Neural progenitor cell (in vitro differentiated cells): ENCODE measurements around the gene HS3ST5. TPM values are rescaled to one million over a fixed set of nuclear protein-coding genes. Genes with fewer than 3 reads are reported as not detected.

Experiments
- DNase-seq: peaks from one replicate; pipeline ENCODE4 v3.0.0-alpha.2; 2016; ENCODE audit warnings: low spot score
- H2AFZ ChIP-seq: fragments of 200-600 bp; sonication (generic); replicated peaks from 2 replicates; pipeline ENCODE4 v1.6.1; 2016; ENCODE audit warnings: antibody characterized with exemption
- H3F3A ChIP-seq: fragments of 200-600 bp; sonication (generic); 2 replicates; pipeline ENCODE4 v1.6.1; 2016; ENCODE audit warnings: antibody characterized with exemption, low read depth
- H3K27ac ChIP-seq: fragments of 200-600 bp; sonication (generic); 2 replicates; pipeline ENCODE4 v1.5.1; 2016; ENCODE audit warnings: mild to moderate bottlenecking
- H3K27me3 ChIP-seq: fragments of 200-600 bp; sonication (generic); 2 replicates; pipeline ENCODE4 v1.6.1; 2016; ENCODE audit warnings: mild to moderate bottlenecking, moderate library complexity
- H3K36me3 ChIP-seq: fragments of 200-600 bp; sonication (generic); 2 replicates; pipeline ENCODE4 v1.5.1; 2016
- H3K4me1 ChIP-seq: fragments of 200-600 bp; sonication (generic); 2 replicates; pipeline ENCODE4 v1.6.1; 2016; ENCODE audit warnings: mixed run types
- H3K4me2 ChIP-seq: fragments of 200-600 bp; sonication (generic); 2 replicates; pipeline ENCODE4 v1.6.1; 2016
- H3K4me3 ChIP-seq: fragments of 200-600 bp; sonication (generic); 2 replicates; pipeline ENCODE4 v1.5.1; 2016
- H3K79me2 ChIP-seq: fragments of 200-600 bp; sonication (generic); 2 replicates; pipeline ENCODE4 v1.6.1; 2016; ENCODE audit warnings: low read depth
- H3K9ac ChIP-seq: fragments of 200-600 bp; sonication (generic); 2 replicates; pipeline ENCODE4 v1.6.1; 2016
- H3K9me3 ChIP-seq: fragments of 200-600 bp; sonication (generic); 2 replicates; pipeline ENCODE4 v1.5.1; 2016; ENCODE audit warnings: low read depth
- H4K20me1 ChIP-seq: fragments of 200-600 bp; sonication (generic); 2 replicates; pipeline ENCODE4 v1.6.1; 2016; ENCODE audit warnings: low read depth
- H3K27ac Mint-ChIP-seq: 3 replicates; pipeline ENCODE4 v1.8.0; 2021; ENCODE audit warnings: mixed read lengths
- H3K27me3 Mint-ChIP-seq: 2 replicates; pipeline ENCODE4 v1.8.0; 2022; ENCODE audit warnings: low read depth, mild to moderate bottlenecking, inconsistent platforms, moderate library complexity, mixed read lengths; ENCODE audit not compliant: insufficient read depth
- H3K36me3 Mint-ChIP-seq: 3 replicates; pipeline ENCODE4 v1.8.0; 2021; ENCODE audit warnings: mixed read lengths
- H3K4me1 Mint-ChIP-seq: 3 replicates; pipeline ENCODE4 v1.8.0; 2021; ENCODE audit warnings: mixed read lengths
- H3K4me3 Mint-ChIP-seq: 3 replicates; pipeline ENCODE4 v1.8.0; 2021; ENCODE audit warnings: mild to moderate bottlenecking, moderate library complexity, mixed read lengths
- H3K9me3 Mint-ChIP-seq: 3 replicates; pipeline ENCODE4 v1.8.0; 2020; ENCODE audit warnings: mixed read lengths
- EZH2 ChIP-seq: fragments of 200-600 bp; sonication (generic); IDR thresholded peaks from 2 replicates; pipeline ENCODE4 v1.6.1; 2017; ENCODE audit warnings: antibody characterized with exemption, mild to moderate bottlenecking, moderate library complexity
- EZH2phosphoT487 ChIP-seq: fragments of 200-600 bp; sonication (generic); IDR thresholded peaks from 2 replicates; pipeline ENCODE4 v1.6.1; 2017; ENCODE audit warnings: antibody characterized with exemption
- total RNA-seq: library from RNA; depleted of rRNA; stranded (reverse); fragments of >200 nt; gene quantifications from 2 replicates; pipeline ENCODE4 v1.2.3, GENCODE V29; 2015; ENCODE audit warnings: low replicate concordance
- TF ChIP-seq, protein P1 (sequence below): fragments of 200-600 bp; sonication (generic); IDR thresholded peaks from 2 replicates; pipeline ENCODE4 v1.5.1; 2017; ENCODE audit warnings: antibody characterized with exemption, mild to moderate bottlenecking

Gene HS3ST5
- total RNA-seq, 1 donor from 2014 or later, result 0.34 TPM

GRCh38 chr6:114155763-114156162 is 187.1 kb downstream of the HS3ST5 start:
- H3K4me3 Mint-ChIP-seq, result no peak overlapping the region
- TF ChIP-seq EZH2 (no peak), EZH2phosphoT487 (no peak)
- TF ChIP-seq, protein P1, sequence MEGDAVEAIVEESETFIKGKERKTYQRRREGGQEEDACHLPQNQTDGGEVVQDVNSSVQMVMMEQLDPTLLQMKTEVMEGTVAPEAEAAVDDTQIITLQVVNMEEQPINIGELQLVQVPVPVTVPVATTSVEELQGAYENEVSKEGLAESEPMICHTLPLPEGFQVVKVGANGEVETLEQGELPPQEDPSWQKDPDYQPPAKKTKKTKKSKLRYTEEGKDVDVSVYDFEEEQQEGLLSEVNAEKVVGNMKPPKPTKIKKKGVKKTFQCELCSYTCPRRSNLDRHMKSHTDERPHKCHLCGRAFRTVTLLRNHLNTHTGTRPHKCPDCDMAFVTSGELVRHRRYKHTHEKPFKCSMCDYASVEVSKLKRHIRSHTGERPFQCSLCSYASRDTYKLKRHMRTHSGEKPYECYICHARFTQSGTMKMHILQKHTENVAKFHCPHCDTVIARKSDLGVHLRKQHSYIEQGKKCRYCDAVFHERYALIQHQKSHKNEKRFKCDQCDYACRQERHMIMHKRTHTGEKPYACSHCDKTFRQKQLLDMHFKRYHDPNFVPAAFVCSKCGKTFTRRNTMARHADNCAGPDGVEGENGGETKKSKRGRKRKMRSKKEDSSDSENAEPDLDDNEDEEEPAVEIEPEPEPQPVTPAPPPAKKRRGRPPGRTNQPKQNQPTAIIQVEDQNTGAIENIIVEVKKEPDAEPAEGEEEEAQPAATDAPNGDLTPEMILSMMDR, result no peak
- no peaks in the 10 kb centered on the region for H3K36me3 ChIP-seq
- H3K36me3 Mint-ChIP-seq, result no peaks in the 10 kb centered on the region
- H3K4me1 Mint-ChIP-seq, result peaks cover 6% of the 10 kb centered on the region
- no peak overlapping the region for H3K4me3 ChIP-seq
- H3K27me3 Mint-ChIP-seq, result no peaks in the 10 kb centered on the region
- H4K20me1 ChIP-seq, result no peaks in the 10 kb centered on the region
- H3K27ac Mint-ChIP-seq, result no peak overlapping the region
- no peak overlapping the region for H3K9ac ChIP-seq
- no peaks in the 10 kb centered on the region for H3K4me1 ChIP-seq
- H3K9me3 ChIP-seq, result no peaks in the 10 kb centered on the region
- no peak for DNase-seq
- no peak overlapping the region for H3K27ac ChIP-seq
- H3K4me2 ChIP-seq, result no peak overlapping the region
- no peaks in the 10 kb centered on the region for H3K9me3 Mint-ChIP-seq
- no peak overlapping the region for H2AFZ ChIP-seq
- H3K79me2 ChIP-seq, result no peaks in the 10 kb centered on the region
- H3K27me3 ChIP-seq, result no peaks in the 10 kb centered on the region
- no peaks in the 10 kb centered on the region for H3F3A ChIP-seq

DNA sequence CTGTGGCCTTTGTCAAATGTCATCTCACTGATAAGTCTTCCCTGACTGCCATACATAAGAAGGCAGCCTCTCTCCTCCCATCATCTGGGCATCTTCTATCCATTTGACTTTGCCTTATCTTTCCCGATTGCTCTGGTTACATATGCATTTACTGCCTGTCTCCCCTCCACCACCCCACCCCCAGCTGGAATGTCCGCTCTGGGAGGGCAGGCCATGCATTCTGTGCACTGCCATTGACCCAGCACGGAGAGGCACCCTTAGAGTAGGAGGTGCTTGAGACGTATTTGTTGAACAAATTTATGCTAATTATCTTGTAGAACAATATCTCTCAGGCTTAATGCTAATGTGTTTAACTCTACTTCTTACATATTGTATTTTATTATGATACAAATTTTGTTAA is 188.0 kb downstream of the HS3ST5 start:
- Mint-ChIP-seq H3K9me3 (no peaks in the 10 kb centered on the region), H3K4me1 (peaks cover 6% of the 10 kb centered on the region), H3K4me3 (no peak overlapping the region), H3K27ac (no peak overlapping the region), H3K27me3 (no peaks in the 10 kb centered on the region), H3K36me3 (no peaks in the 10 kb centered on the region)
- TF ChIP-seq, protein P1, result no peak
- TF ChIP-seq EZH2 (no peak), EZH2phosphoT487 (no peak)
- Histone ChIP-seq H2AFZ (no peak overlapping the region), H3K4me1 (no peaks in the 10 kb centered on the region), H3K27me3 (no peaks in the 10 kb centered on the region), H3F3A (no peaks in the 10 kb centered on the region), H3K9ac (no peak overlapping the region), H3K4me2 (no peak overlapping the region), H3K4me3 (no peak overlapping the region), H3K79me2 (no peaks in the 10 kb centered on the region), H3K27ac (no peak overlapping the region), H3K36me3 (no peaks in the 10 kb centered on the region), H3K9me3 (no peaks in the 10 kb centered on the region), H4K20me1 (no peaks in the 10 kb centered on the region)
- no peak for DNase-seq

GRCh38 chr6:114153448-114153847 is 189.4 kb downstream of the HS3ST5 start:
- DNase-seq, result no peak

More at GRCh38 chr6:114153448-114153847, 189.4 kb downstream of the HS3ST5 start:
- H3K9me3 Mint-ChIP-seq, result no peaks in the 10 kb centered on the region
- no peak overlapping the region for H3K9ac ChIP-seq
- H3K4me1 Mint-ChIP-seq, result peaks cover 6% of the 10 kb centered on the region
- H3K4me3 Mint-ChIP-seq, result no peak overlapping the region
- no peaks in the 10 kb centered on the region for H3K36me3 Mint-ChIP-seq
- H3K36me3 ChIP-seq, result no peaks in the 10 kb centered on the region
- H3K27ac ChIP-seq, result no peak overlapping the region
- H4K20me1 ChIP-seq, result no peaks in the 10 kb centered on the region
- H3K27me3 Mint-ChIP-seq, result no peaks in the 10 kb centered on the region
- H3K4me1 ChIP-seq, result no peaks in the 10 kb centered on the region
- H3K4me2 ChIP-seq, result no peak overlapping the region
- no peak overlapping the region for H3K4me3 ChIP-seq
- H3K27me3 ChIP-seq, result no peaks in the 10 kb centered on the region
- no peaks in the 10 kb centered on the region for H3F3A ChIP-seq
- no peaks in the 10 kb centered on the region for H3K9me3 ChIP-seq
- TF ChIP-seq, protein P1, result no peak
- no peak for TF ChIP-seq EZH2phosphoT487
- TF ChIP-seq EZH2, result no peak
- H3K79me2 ChIP-seq, result no peaks in the 10 kb centered on the region
- H2AFZ ChIP-seq, result no peak overlapping the region
- H3K27ac Mint-ChIP-seq, result no peak overlapping the region
